Esophagus mucosa (tissue), 1 donor: Measurements from ENCODE around the gene TMBIM4. TPM values are rescaled to one million over a fixed set of nuclear protein-coding genes. Genes with fewer than 3 reads are reported as not detected.

Experiments used
- ATAC-seq: fragments of 200-7000 bp; cut with Tn5 transposase; one replicate; pipeline ENCODE4 v1.9.1; 2020
- total RNA-seq: library from RNA; stranded (reverse); gene quantifications from one replicate; pipeline ENCODE4 v1.2.4, GENCODE V29; 2023
- donor health status: DM: yes; HTN: yes; CAD: no.

TMBIM4 gene
- total RNA-seq, 1 donor from 2014 or later: 55.0 TPM

- no peak for ATAC-seq
Observed at GRCh38 chr12:66085998-66086397, 83.8 kb downstream of the TMBIM4 start.

Other genes with a start within 250 kb of the TMBIM4 start
- 18.3 TPM for gene LLPH, start 39.2 kb downstream of the TMBIM4 start, total RNA-seq
- gene IRAK3, start 19.2 kb upstream of the TMBIM4 start, total RNA-seq: 3.0 TPM
- 2.1 TPM for gene HELB, start 132.5 kb upstream of the TMBIM4 start, total RNA-seq